C4-2B (cell line): ENCODE results near the gene ATP12A.

Source experiments
- ZFX ChIP-seq: fragments of 450-650 bp; IDR thresholded peaks from 2 replicates; pipeline ENCODE4 v1.6.1; 2017
- TF ChIP-seq, protein P1 (sequence below): fragments of 450-650 bp; conservative IDR thresholded peaks from 2 replicates; pipeline ENCODE4 v1.5.1; 2017; ENCODE audit warnings: mild to moderate bottlenecking

DNA sequence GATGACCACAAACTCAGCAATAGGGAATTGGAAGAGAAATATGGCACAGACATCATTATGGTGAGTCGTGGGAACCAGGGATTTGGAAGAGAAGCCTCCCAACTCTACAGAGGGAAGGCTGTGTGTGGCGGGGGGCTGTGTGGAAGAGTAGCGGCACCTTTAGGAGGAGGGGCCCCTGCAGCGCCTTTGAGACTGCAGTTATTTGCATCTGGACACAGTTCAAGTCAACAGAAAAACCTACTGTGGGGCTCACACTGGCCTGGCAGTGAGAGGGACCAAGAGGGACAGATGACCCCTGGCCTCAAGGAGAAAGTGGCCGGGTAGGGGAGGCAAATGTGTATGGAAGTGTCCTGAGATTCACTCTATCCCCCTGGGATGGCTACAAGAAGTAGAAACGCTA, 5.1 kb downstream of the ATP12A start:
- TF ChIP-seq, protein P1, sequence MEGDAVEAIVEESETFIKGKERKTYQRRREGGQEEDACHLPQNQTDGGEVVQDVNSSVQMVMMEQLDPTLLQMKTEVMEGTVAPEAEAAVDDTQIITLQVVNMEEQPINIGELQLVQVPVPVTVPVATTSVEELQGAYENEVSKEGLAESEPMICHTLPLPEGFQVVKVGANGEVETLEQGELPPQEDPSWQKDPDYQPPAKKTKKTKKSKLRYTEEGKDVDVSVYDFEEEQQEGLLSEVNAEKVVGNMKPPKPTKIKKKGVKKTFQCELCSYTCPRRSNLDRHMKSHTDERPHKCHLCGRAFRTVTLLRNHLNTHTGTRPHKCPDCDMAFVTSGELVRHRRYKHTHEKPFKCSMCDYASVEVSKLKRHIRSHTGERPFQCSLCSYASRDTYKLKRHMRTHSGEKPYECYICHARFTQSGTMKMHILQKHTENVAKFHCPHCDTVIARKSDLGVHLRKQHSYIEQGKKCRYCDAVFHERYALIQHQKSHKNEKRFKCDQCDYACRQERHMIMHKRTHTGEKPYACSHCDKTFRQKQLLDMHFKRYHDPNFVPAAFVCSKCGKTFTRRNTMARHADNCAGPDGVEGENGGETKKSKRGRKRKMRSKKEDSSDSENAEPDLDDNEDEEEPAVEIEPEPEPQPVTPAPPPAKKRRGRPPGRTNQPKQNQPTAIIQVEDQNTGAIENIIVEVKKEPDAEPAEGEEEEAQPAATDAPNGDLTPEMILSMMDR, result no peak
- no peak for TF ChIP-seq ZFX
